Thoracic aorta (tissue), 2 donors: ENCODE measurements around the gene TRPM5. TPM values are rescaled to one million over a fixed set of nuclear protein-coding genes. Genes with fewer than 3 reads are reported as not detected.

Experiments
- ATAC-seq: fragments of 150-250 bp; one replicate; pipeline ENCODE4 v1.8.0; 2017; ENCODE audit warnings: low read depth; ENCODE audit not compliant: insufficient number of reproducible peaks, low FRiP score
- DNase-seq: peaks from one replicate; pipeline ENCODE4 v3.0.0-alpha.2; 2020; ENCODE audit warnings: low spot score
- H3K27ac ChIP-seq, 2 donors: fragments of 200-600 bp; sonication (generic); 1 replicate in 1 of 2; 2 replicates in 1 of 2; pipeline ENCODE4 v1.5.1; 2016; ENCODE audit warnings: mild to moderate bottlenecking in 2 of 2, moderate library complexity in 2 of 2
- H3K27me3 ChIP-seq: fragments of 200-600 bp; sonication (generic); replicated peaks from 2 replicates; pipeline ENCODE4 v1.6.0; 2016; ENCODE audit warnings: mild to moderate bottlenecking; ENCODE audit not compliant: insufficient read depth
- H3K36me3 ChIP-seq: fragments of 200-600 bp; sonication (generic); one replicate; pipeline ENCODE4 v1.5.1; 2016
- H3K4me1 ChIP-seq, 2 donors: fragments of 200-600 bp; sonication (generic); 1 replicate in 1 of 2; 2 replicates in 1 of 2; pipeline versions ENCODE4 v1.5.1 to v1.6.0; 2016; ENCODE audit warnings: low read depth in 2 of 2, mild to moderate bottlenecking in 1 of 2; ENCODE audit not compliant: control insufficient read depth in 1 of 2
- H3K4me3 ChIP-seq: fragments of 200-600 bp; sonication (generic); 2 replicates; pipeline ENCODE4 v1.5.1; 2016; ENCODE audit warnings: mild to moderate bottlenecking
- H3K9me3 ChIP-seq: fragments of 200-600 bp; sonication (generic); 2 replicates; pipeline ENCODE4 v1.5.1; 2016
- CTCF ChIP-seq: fragments of 200-600 bp; sonication (generic); IDR thresholded peaks from one replicate; pipeline ENCODE4 v1.5.1; 2019; ENCODE audit warnings: antibody characterized with exemption
- total RNA-seq, 2 donors: library from RNA; depleted of rRNA; stranded (reverse); fragments of >200 nt; gene quantifications; one replicate each; pipeline versions ENCODE4 v1.1.0 to v1.2.3, GENCODE V29; 2016

The TRPM5 gene
- total RNA-seq, 2 donors from 2014 or later = not detected

- TF ChIP-seq CTCF = no peak
- H3K27ac ChIP-seq = no peak overlapping the region
Measured at GRCh38 chr11:2404735-2405196, 39.5 kb downstream of the TRPM5 start.

GRCh38 chr11:2402890-2403645 lies 41.2 kb downstream of the TRPM5 start:
- Histone ChIP-seq H3K36me3 (peaks cover 18% of the 10 kb centered on the region), H3K4me1 (peaks cover 15 to 29% of the 10 kb centered on the region in 2 donors), H3K27me3 (no peaks in the 10 kb centered on the region), H3K9me3 (no peaks in the 10 kb centered on the region), H3K4me3 (no peak overlapping the region), H3K27ac (no peak overlapping the region)
- TF ChIP-seq CTCF = no peak
- no peak for DNase-seq
- ATAC-seq = no peak

More at GRCh38 chr11:2404735-2405196, 39.5 kb downstream of the TRPM5 start:
- no peak overlapping the region for H3K4me3 ChIP-seq
- H3K4me1 ChIP-seq = peaks cover 9 to 17% of the 10 kb centered on the region in 2 donors
- no peak for DNase-seq
- H3K9me3 ChIP-seq = no peaks in the 10 kb centered on the region
- no peaks in the 10 kb centered on the region for H3K27me3 ChIP-seq
- ATAC-seq = no peak
- H3K36me3 ChIP-seq = peaks cover 18% of the 10 kb centered on the region

GRCh38 chr11:2402106-2402505 lies 42.2 kb downstream of the TRPM5 start:
- ATAC-seq (no peak), DNase-seq (no peak)
- Histone ChIP-seq H3K27me3 (no peaks in the 10 kb centered on the region), H3K9me3 (no peaks in the 10 kb centered on the region), H3K4me3 (no peak overlapping the region), H3K4me1 (peaks cover 15 to 29% of the 10 kb centered on the region in 2 donors), H3K27ac (no peak overlapping the region), H3K36me3 (peaks cover 19% of the 10 kb centered on the region)
- TF ChIP-seq CTCF = no peak

GRCh38 chr11:2401436-2401984 lies 42.8 kb downstream of the TRPM5 start:
- peaks cover 15 to 29% of the 10 kb centered on the region in 2 donors for H3K4me1 ChIP-seq
- peak overlapping the region; percentile 88 for H3K4me3 ChIP-seq
- H3K27ac ChIP-seq = peak overlapping the region; percentile 85 to 94
- no peak for TF ChIP-seq CTCF
- H3K9me3 ChIP-seq = no peaks in the 10 kb centered on the region
- peaks cover 25% of the 10 kb centered on the region for H3K36me3 ChIP-seq
- DNase-seq (no peak), ATAC-seq (no peak)
- no peaks in the 10 kb centered on the region for H3K27me3 ChIP-seq

GRCh38 chr11:2400762-2401435 lies 43.4 kb downstream of the TRPM5 start:
- H3K27ac ChIP-seq = peak overlapping the region; percentile 85 to 94
- ATAC-seq (no peak), DNase-seq (no peak)
- H3K9me3 ChIP-seq = no peaks in the 10 kb centered on the region
- H3K4me3 ChIP-seq = peak overlapping the region; percentile 88
- TF ChIP-seq CTCF = no peak
- H3K27me3 ChIP-seq = no peaks in the 10 kb centered on the region
- peaks cover 15 to 29% of the 10 kb centered on the region in 2 donors for H3K4me1 ChIP-seq
- peaks cover 29% of the 10 kb centered on the region for H3K36me3 ChIP-seq
